ENCODE results near the gene GATA2.

GRCh38 chr3:128456776-128457715, 36.0 kb downstream of the GATA2 start:
- TF ChIP-seq ZNF274 (IDR thresholded peaks at IDR 0.05; ENCODE audit: low read depth, low read length): no peak
- TF ChIP-seq SUZ12 (IDR thresholded peaks at IDR 0.05; ENCODE audit: extremely low read depth, insufficient read depth, insufficient read length): no peak
